HCT116 (cell line): ENCODE data around the gene DOCK2.

Experiments
- CTCF ChIP-seq, 3 experiments: fragments of 200-600 bp in 1 of 3; sonication (generic) in 1 of 3; IDR thresholded peaks in 2 of 3; conservative IDR thresholded peaks in 1 of 3; 2 replicates each; pipeline ENCODE4 v1.5.1; 2012 to 2017; ENCODE audit warnings: low read depth in 2 of 3, low read length in 2 of 3, antibody characterized with exemption in 1 of 3, borderline replicate concordance in 1 of 3, control low read depth in 1 of 3, mild to moderate bottlenecking in 1 of 3, mixed read lengths in 1 of 3, mixed run types in 1 of 3, moderate library complexity in 1 of 3; ENCODE audit not compliant: insufficient read depth in 1 of 3
- EGR1 ChIP-seq: IDR thresholded peaks from 2 replicates; pipeline ENCODE4 v1.6.1; 2012; ENCODE audit warnings: low read depth
- POLR2A ChIP-seq: IDR thresholded peaks from 2 replicates; pipeline ENCODE4 v1.7.0; 2011; ENCODE audit warnings: borderline replicate concordance; ENCODE audit not compliant: insufficient read depth, insufficient read length; ENCODE audit errors: extremely low read depth
- POLR2AphosphoS5 ChIP-seq: IDR thresholded peaks from 2 replicates; pipeline ENCODE4 v1.6.1; 2011; ENCODE audit warnings: mild to moderate bottlenecking, low read depth, low read length, moderate library complexity
- SIN3A ChIP-seq: IDR thresholded peaks from 2 replicates; pipeline ENCODE4 v1.6.1; 2012; ENCODE audit warnings: low read depth

DNA sequence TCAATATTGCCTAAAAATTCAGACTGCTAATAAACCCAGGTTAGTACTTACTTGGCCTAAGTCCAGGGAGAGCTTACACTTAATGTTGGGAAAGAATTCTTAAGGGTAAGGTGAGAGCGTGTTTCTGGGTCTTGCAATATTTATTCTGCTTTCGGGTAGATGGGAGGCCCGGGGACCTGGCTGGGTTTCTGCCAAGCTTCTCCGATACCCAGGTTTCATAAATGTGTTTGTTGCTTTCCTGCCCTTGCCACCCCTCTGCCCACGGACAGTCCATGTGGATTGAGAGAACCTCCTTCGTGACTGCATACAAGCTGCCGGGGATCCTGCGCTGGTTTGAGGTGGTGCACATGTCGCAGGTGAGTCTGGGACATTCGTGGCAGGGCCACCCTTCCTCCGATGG lies 420.2 kb downstream of the DOCK2 start:
- TF ChIP-seq SIN3A (no peak), CTCF (IDR thresholded peaks at IDR 0.05 in 2 of 3, conservative IDR thresholded peaks at IDR 0.05 in 1 of 3; ENCODE audit: borderline replicate concordance in 1 of 3, insufficient read depth in 1 of 3, low read depth in 2 of 3, low read length in 2 of 3) (no peak), EGR1 (no peak), POLR2A (no peak), POLR2AphosphoS5 (no peak)
